ENCODE data around the gene HCST.

The HCST gene

GRCh38 chr19:35931874-35932202 is 29.5 kb downstream of the HCST start:
- Histone ChIP-seq H3K27ac (ENCODE audit: insufficient read depth in 1 of 2, low read depth in 1 of 2, low read length in 2 of 2, poor library complexity in 1 of 2, severe bottlenecking in 2 of 2) (no peak overlapping the region), H3K27me3 (replicated peaks in 2 of 5; ENCODE audit: control insufficient read depth in 4 of 5, insufficient read depth in 5 of 5, low read length in 4 of 5) (peaks cover 0 to 5% (median 0%) of the 10 kb centered on the region in 5 experiments), H3K4me3 (ENCODE audit: control insufficient read depth in 1 of 7, extremely low read depth in 1 of 7, insufficient read depth in 4 of 7, low read depth in 2 of 7, low read length in 6 of 7) (no peak overlapping the region), H3K4me1 (ENCODE audit: control extremely low read depth in 1 of 4, control insufficient read depth in 4 of 4, insufficient read depth in 4 of 4, low read length in 3 of 4) (peaks cover 16 to 31% (median 29%) of the 10 kb centered on the region in 4 experiments), H3K36me3 (ENCODE audit: control insufficient read depth in 4 of 4, insufficient read depth in 4 of 4, low read length in 3 of 4) (no peaks in the 10 kb centered on the region), H3K9me3 (ENCODE audit: control extremely low read depth in 1 of 5, control insufficient read depth in 4 of 5, insufficient read depth in 2 of 5, low read depth in 1 of 5, low read length in 4 of 5) (no peaks in the 10 kb centered on the region)
- ChIA-PET POLR2A (interaction anchor here (0.8 to 1.6 kb wide), 5 partner anchors 27 to 50 kb away, joined by 3 to 9 read pairs (median 7); partner anchors contain the start of gene NFKBID), CTCF (interaction anchor here (0.9 to 5.3 kb wide), 9 partner anchors 10 to 51 kb away, joined by 3 to 106 read pairs (median 5); partner anchors contain the start of gene TYROBP)
- whole genome bisulfite sequencing (ENCODE audit: insufficient coverage): 4% methylated on average over 7 of the region's 9 CpGs
- no peak for DNase-seq

DNA sequence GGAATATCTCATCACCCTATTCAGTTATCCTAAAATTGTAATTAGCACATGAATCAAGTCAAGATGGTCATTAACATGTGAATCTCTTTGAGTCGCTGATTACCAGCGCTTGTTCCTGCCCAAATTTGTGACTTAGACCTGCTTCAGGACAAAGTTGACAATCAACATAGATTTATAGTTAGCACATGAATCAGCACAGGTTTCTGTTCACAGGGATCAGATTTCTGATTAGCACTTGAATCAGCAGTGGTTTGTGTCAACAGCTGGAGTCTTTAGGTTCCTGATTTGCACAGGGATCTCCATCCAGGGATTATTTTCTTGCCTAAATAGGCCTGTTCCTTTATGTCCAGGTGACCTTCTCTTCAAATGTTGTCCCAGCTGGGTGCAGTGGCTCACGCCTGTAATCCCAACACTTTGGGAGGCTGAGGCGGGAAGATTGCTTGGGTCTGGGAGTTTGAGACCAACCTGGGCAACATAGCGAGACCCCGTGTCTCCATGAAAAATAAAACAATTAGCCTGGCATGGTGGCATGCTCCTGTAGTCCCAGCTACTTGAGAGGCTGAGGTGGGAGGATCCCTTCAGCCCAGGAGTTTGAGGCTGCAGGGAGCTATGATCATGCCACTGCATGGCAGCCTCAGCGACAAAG is 30.1 kb downstream of the HCST start:
- Histone ChIP-seq H3K27ac (ENCODE audit: insufficient read depth in 1 of 2, low read depth in 1 of 2, low read length in 2 of 2, poor library complexity in 1 of 2, severe bottlenecking in 2 of 2) (no peak overlapping the region), H3K9me3 (ENCODE audit: control extremely low read depth in 1 of 5, control insufficient read depth in 4 of 5, insufficient read depth in 2 of 5, low read depth in 1 of 5, low read length in 4 of 5) (no peaks in the 10 kb centered on the region), H3K27me3 (replicated peaks in 2 of 5; ENCODE audit: control insufficient read depth in 4 of 5, insufficient read depth in 5 of 5, low read length in 4 of 5) (peaks cover 0 to 10% (median 0%) of the 10 kb centered on the region in 5 experiments), H3K36me3 (ENCODE audit: control insufficient read depth in 4 of 4, insufficient read depth in 4 of 4, low read length in 3 of 4) (no peaks in the 10 kb centered on the region), H3K4me1 (ENCODE audit: control extremely low read depth in 1 of 4, control insufficient read depth in 4 of 4, insufficient read depth in 4 of 4, low read length in 3 of 4) (peaks cover 16 to 36% (median 30%) of the 10 kb centered on the region in 4 experiments), H3K4me3 (ENCODE audit: control insufficient read depth in 1 of 7, extremely low read depth in 1 of 7, insufficient read depth in 4 of 7, low read depth in 2 of 7, low read length in 6 of 7) (no peak overlapping the region)
- CTCF ChIA-PET: interaction anchor here (0.9 to 5.3 kb wide), 7 partner anchors 11 to 51 kb away, joined by 3 to 106 read pairs (median 11); partner anchors contain the start of gene TYROBP
- no peak for DNase-seq
- POLR2A ChIA-PET: no interaction called here
- WGBS (ENCODE audit: insufficient coverage): 65% methylated on average over 6 of the region's 7 CpGs

DNA sequence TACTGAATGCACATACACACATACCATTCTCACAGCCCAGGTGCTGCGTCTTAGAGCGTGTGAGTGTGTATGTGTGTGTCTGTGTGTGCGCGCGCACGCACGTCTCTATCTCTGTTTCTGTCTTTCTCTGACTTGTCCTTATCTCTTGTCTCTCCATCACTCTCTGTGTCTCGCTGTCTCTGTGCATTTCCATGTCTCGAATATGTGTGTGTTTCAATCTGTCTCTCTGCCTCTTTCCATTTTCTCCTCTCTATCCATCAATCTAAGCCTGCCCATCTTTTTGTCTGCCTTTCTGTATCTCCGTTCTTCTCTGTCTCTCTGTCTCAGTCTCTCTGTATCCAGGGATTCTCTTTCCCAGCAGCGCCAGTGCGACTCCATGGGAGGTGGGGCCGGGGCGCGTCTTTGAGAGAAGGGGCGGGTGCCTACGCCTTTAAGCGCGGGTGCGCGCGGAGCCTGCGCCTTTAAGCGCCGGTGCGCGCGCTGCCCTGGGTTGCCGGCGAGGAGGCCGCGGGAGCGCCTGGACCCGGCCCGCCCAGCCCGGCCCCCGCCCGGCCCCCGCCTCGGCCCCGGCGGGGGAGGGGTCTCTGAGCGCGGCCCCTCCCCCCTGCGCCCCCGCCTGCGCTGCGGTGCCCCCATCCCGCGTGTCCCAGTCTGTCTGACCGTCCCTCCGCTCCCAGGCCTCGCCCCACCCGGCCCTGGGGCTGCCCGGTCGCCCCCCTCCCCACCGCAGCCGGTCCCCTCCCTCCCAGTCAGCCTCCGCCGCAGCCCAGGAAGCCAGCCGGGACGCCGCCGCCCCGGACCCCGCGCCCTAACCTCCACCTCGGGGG is 33.8 kb downstream of the HCST start, which contains the start of gene LRFN3:
Gene LRFN3, plus strand, starts transcription at position 464 of the 827 bp plus-strand sequence. CDS start 3,052 bp downstream, outside the sequence.
- peak within 1 kb of the TSS; percentile 16 to 82 (median 68) for H3K4me3 ChIP-seq (ENCODE audit: control insufficient read depth in 1 of 7, extremely low read depth in 1 of 7, insufficient read depth in 4 of 7, low read depth in 2 of 7, low read length in 6 of 7)
- WGBS (ENCODE audit: insufficient coverage): under 1% methylated on average over 29 of the region's 68 CpGs
- H3K4me1 ChIP-seq (ENCODE audit: control extremely low read depth in 1 of 4, control insufficient read depth in 4 of 4, insufficient read depth in 4 of 4, low read length in 3 of 4): peaks cover 0 to 24% (median 16%) of the 10 kb centered on the region in 4 experiments
- POLR2A ChIA-PET: no interaction called here
- H3K9me3 ChIP-seq (ENCODE audit: control extremely low read depth in 1 of 5, control insufficient read depth in 4 of 5, insufficient read depth in 2 of 5, low read depth in 1 of 5, low read length in 4 of 5): no peaks in the 10 kb centered on the region
- H3K36me3 ChIP-seq (ENCODE audit: control insufficient read depth in 4 of 4, insufficient read depth in 4 of 4, low read length in 3 of 4): no peaks in the 10 kb centered on the region
- DNase-seq: peak in 2 of 3 donors; percentile 31 to 51
- H3K27me3 ChIP-seq (replicated peaks in 2 of 5; ENCODE audit: control insufficient read depth in 4 of 5, insufficient read depth in 5 of 5, low read length in 4 of 5): peaks cover 0 to 16% (median 0%) of the 10 kb centered on the region in 5 experiments
- CTCF ChIA-PET: interaction anchor here (5.3 kb wide), 1 partner anchor 55 kb away, joined by 106 read pairs; no protein-coding TSS in a partner anchor
- no peak within 1 kb of the TSS for H3K27ac ChIP-seq (ENCODE audit: insufficient read depth in 1 of 2, low read depth in 1 of 2, low read length in 2 of 2, poor library complexity in 1 of 2, severe bottlenecking in 2 of 2)

DNA sequence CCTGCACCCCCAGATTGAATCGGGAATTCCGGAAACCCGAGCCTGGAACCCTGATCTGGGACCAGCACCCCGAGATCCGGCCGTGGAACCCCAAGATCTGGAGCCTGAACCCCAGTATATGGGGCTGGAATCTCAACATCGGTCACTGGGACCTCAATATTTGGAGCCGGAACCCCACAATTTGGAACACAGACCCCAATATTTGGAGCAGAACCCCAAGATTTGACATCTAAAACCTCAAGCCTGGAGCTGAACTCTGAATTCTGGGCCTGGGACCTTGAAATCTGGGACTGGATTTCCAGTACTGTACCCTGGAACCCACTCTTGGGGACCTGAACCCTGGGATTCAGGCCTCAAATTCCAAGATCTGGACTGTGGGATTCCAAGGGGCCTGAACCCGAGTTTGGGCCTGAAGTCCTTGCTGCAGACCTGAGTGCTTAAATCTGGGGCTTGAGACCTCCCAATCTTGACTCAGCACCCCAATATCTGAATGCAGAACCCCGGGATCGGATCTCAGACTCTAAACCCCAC is 34.5 kb downstream of the HCST start:
- H3K27ac ChIP-seq (ENCODE audit: insufficient read depth in 1 of 2, low read depth in 1 of 2, low read length in 2 of 2, poor library complexity in 1 of 2, severe bottlenecking in 2 of 2): no peak overlapping the region
- POLR2A ChIA-PET: interaction anchor here (0.6 kb wide), 1 partner anchor 324 kb away, joined by 3 read pairs; the partner anchor contains the start of gene HAUS5

DNA sequence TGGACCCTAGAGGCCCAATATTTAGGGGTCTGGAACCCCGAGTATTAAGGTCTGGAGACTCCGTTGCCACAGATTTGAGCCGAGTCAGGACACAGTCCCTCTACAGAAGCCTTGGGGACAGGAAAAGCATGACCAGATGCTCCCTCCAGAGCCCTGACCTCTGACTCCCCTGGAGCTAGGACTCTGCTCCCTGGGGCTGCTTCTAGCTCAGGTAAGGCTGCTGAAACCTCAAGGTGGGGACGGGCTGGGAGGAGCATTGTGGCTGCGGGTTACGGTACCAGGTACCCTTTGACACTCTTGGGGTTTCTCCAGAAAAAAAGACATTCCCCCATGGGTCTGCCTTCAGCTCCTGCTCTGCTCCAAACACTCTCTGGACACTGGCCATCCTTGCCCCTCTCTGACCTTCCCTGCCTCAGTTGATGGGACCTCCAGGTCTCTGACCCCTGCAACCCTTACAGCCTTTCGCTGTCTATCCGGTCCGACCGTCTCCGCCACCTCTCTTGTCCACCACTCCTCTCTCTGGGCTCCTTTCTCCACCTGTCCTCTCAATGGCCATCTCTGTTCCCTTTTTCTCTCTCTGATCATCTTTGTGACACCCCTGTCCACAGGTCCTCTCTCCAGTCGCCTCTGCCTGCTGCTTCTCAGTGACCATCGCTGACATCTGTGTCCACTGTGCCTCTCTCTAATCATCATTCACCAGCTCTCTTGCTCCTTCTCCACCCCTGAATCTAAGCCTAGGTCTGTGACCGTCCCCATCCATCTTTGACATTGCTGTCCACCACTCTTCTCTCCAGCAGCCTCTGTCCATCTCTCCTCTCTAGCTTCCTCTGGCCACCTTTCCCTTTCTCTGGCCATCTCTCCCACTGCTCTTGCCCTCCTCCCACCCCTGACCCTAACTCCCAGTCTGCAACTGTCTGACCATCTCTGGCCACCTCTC is 35.3 kb downstream of the HCST start:
- ChIA-PET CTCF (interaction anchor here (1.2 to 1.6 kb wide), 2 partner anchors 8 to 23 kb away, joined by 3 read pairs; no protein-coding TSS in a partner anchor), POLR2A (interaction anchor here (0.6 kb wide), 1 partner anchor 325 kb away, joined by 3 read pairs; the partner anchor contains the start of gene HAUS5)
- Histone ChIP-seq H3K4me3 (ENCODE audit: control insufficient read depth in 1 of 7, extremely low read depth in 1 of 7, insufficient read depth in 4 of 7, low read depth in 2 of 7, low read length in 6 of 7) (peak overlapping the region in 1 of 7 experiments; percentile 68), H3K4me1 (ENCODE audit: control extremely low read depth in 1 of 4, control insufficient read depth in 4 of 4, insufficient read depth in 4 of 4, low read length in 3 of 4) (peaks cover 0 to 22% (median 14%) of the 10 kb centered on the region in 4 experiments), H3K9me3 (ENCODE audit: control extremely low read depth in 1 of 5, control insufficient read depth in 4 of 5, insufficient read depth in 2 of 5, low read depth in 1 of 5, low read length in 4 of 5) (no peaks in the 10 kb centered on the region), H3K36me3 (ENCODE audit: control insufficient read depth in 4 of 4, insufficient read depth in 4 of 4, low read length in 3 of 4) (no peaks in the 10 kb centered on the region), H3K27ac (ENCODE audit: insufficient read depth in 1 of 2, low read depth in 1 of 2, low read length in 2 of 2, poor library complexity in 1 of 2, severe bottlenecking in 2 of 2) (no peak overlapping the region), H3K27me3 (replicated peaks in 2 of 5; ENCODE audit: control insufficient read depth in 4 of 5, insufficient read depth in 5 of 5, low read length in 4 of 5) (peaks cover 0 to 15% (median 0%) of the 10 kb centered on the region in 5 experiments)
- no peak for DNase-seq
- WGBS (ENCODE audit: insufficient coverage): 89% methylated on average over 14 of the region's 14 CpGs

More for the DNA sequence above, 34.5 kb downstream of the HCST start:
- Histone ChIP-seq H3K36me3 (ENCODE audit: control insufficient read depth in 4 of 4, insufficient read depth in 4 of 4, low read length in 3 of 4) (no peaks in the 10 kb centered on the region), H3K4me3 (ENCODE audit: control insufficient read depth in 1 of 7, extremely low read depth in 1 of 7, insufficient read depth in 4 of 7, low read depth in 2 of 7, low read length in 6 of 7) (peak overlapping the region in 5 of 7 experiments; percentile 2 to 68 (median 43)), H3K27me3 (replicated peaks in 2 of 5; ENCODE audit: control insufficient read depth in 4 of 5, insufficient read depth in 5 of 5, low read length in 4 of 5) (peaks cover 0 to 16% (median 0%) of the 10 kb centered on the region in 5 experiments), H3K4me1 (ENCODE audit: control extremely low read depth in 1 of 4, control insufficient read depth in 4 of 4, insufficient read depth in 4 of 4, low read length in 3 of 4) (peaks cover 0 to 22% (median 14%) of the 10 kb centered on the region in 4 experiments), H3K9me3 (ENCODE audit: control extremely low read depth in 1 of 5, control insufficient read depth in 4 of 5, insufficient read depth in 2 of 5, low read depth in 1 of 5, low read length in 4 of 5) (no peaks in the 10 kb centered on the region)
- WGBS (ENCODE audit: insufficient coverage): 44% methylated on average over 8 of the region's 11 CpGs
- no peak for DNase-seq
- CTCF ChIA-PET: interaction anchor here (1.2 kb wide), 1 partner anchor 9 kb away, joined by 3 read pairs; no protein-coding TSS in a partner anchor
